Measurements from ENCODE around the gene HPS1.

DNA sequence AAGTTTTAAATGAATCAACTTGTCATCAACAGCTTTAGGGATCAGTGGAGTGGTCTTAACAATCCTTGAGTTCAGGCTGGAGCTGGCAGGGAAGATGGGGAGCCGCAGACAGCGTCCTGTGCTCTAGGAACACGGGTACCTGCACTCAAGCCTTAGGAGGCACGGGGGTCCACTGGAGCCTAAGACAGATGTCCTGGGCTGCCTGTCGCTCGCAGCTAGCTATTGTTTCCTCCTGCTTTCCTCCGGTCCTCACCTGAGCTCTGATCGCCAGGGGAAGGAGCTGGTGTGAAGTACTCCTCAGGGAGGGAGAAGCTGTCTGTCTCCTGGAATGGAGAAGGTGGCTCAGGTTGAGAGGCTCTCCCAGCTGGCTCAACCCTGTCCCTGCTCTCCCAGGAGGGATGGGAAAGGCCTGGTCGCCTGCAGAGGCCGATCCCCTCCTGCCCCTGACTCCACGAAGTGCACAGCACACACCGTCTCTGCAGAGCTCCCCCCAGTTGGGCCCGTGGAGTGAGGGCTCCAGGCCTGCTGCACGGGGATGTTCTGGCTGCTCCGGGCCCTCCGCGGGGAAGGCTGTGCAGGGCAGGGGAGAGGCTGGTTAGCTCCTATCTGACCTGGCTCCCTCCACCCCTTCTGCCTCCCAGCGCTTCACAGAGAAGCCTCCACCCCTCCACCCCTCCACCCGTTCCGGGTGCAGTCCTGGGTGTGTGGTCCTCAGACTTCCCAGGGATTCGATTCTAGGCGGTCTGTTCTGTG is 17.2 kb downstream of the HPS1 start:
- TF ChIP-seq, protein P1, sequence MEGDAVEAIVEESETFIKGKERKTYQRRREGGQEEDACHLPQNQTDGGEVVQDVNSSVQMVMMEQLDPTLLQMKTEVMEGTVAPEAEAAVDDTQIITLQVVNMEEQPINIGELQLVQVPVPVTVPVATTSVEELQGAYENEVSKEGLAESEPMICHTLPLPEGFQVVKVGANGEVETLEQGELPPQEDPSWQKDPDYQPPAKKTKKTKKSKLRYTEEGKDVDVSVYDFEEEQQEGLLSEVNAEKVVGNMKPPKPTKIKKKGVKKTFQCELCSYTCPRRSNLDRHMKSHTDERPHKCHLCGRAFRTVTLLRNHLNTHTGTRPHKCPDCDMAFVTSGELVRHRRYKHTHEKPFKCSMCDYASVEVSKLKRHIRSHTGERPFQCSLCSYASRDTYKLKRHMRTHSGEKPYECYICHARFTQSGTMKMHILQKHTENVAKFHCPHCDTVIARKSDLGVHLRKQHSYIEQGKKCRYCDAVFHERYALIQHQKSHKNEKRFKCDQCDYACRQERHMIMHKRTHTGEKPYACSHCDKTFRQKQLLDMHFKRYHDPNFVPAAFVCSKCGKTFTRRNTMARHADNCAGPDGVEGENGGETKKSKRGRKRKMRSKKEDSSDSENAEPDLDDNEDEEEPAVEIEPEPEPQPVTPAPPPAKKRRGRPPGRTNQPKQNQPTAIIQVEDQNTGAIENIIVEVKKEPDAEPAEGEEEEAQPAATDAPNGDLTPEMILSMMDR (conservative IDR thresholded peaks at IDR 0.05; ENCODE audit: low read depth in 2 of 2): no peak
- no peak for TF ChIP-seq POLR2AphosphoS5 (IDR thresholded peaks at IDR 0.05; ENCODE audit: low read depth)
- no peak for TF ChIP-seq EZH2 (IDR thresholded peaks at IDR 0.05; ENCODE audit: low read depth, unreplicated experiment)
- TF ChIP-seq, protein P2, sequence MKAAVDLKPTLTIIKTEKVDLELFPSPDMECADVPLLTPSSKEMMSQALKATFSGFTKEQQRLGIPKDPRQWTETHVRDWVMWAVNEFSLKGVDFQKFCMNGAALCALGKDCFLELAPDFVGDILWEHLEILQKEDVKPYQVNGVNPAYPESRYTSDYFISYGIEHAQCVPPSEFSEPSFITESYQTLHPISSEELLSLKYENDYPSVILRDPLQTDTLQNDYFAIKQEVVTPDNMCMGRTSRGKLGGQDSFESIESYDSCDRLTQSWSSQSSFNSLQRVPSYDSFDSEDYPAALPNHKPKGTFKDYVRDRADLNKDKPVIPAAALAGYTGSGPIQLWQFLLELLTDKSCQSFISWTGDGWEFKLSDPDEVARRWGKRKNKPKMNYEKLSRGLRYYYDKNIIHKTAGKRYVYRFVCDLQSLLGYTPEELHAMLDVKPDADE (IDR thresholded peaks at IDR 0.05): no peak
- TF ChIP-seq, protein P3, sequence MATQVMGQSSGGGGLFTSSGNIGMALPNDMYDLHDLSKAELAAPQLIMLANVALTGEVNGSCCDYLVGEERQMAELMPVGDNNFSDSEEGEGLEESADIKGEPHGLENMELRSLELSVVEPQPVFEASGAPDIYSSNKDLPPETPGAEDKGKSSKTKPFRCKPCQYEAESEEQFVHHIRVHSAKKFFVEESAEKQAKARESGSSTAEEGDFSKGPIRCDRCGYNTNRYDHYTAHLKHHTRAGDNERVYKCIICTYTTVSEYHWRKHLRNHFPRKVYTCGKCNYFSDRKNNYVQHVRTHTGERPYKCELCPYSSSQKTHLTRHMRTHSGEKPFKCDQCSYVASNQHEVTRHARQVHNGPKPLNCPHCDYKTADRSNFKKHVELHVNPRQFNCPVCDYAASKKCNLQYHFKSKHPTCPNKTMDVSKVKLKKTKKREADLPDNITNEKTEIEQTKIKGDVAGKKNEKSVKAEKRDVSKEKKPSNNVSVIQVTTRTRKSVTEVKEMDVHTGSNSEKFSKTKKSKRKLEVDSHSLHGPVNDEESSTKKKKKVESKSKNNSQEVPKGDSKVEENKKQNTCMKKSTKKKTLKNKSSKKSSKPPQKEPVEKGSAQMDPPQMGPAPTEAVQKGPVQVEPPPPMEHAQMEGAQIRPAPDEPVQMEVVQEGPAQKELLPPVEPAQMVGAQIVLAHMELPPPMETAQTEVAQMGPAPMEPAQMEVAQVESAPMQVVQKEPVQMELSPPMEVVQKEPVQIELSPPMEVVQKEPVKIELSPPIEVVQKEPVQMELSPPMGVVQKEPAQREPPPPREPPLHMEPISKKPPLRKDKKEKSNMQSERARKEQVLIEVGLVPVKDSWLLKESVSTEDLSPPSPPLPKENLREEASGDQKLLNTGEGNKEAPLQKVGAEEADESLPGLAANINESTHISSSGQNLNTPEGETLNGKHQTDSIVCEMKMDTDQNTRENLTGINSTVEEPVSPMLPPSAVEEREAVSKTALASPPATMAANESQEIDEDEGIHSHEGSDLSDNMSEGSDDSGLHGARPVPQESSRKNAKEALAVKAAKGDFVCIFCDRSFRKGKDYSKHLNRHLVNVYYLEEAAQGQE (IDR thresholded peaks at IDR 0.05; ENCODE audit: unreplicated experiment): no peak
- TF ChIP-seq EZH2phosphoT487 (IDR thresholded peaks at IDR 0.05; ENCODE audit: unreplicated experiment): no peak
- TF ChIP-seq ZNF114 (CRISPR knock-in tag; IDR thresholded peaks at IDR 0.05): no peak
- TF ChIP-seq JUNB (IDR thresholded peaks at IDR 0.05; ENCODE audit: unreplicated experiment): no peak
- TF ChIP-seq CREB1 (CRISPR knock-in tag; IDR thresholded peaks at IDR 0.05; ENCODE audit: low read depth): no peak
- no peak for TF ChIP-seq ZNF462 (CRISPR knock-in tag; IDR thresholded peaks at IDR 0.05)
- no peak for TF ChIP-seq ZNF331 (CRISPR knock-in tag; IDR thresholded peaks at IDR 0.05; ENCODE audit: low read depth)
- no peak for TF ChIP-seq NANOG (IDR thresholded peaks at IDR 0.05; ENCODE audit: borderline replicate concordance)
